Kidney (tissue), 14 donors: ENCODE measurements around the gene NPTX1. TPM values are rescaled to one million over a fixed set of nuclear protein-coding genes. Genes with fewer than 3 reads are reported as not detected.

Experiments
- DNase-seq, 5 donors: peaks; one replicate each; pipeline ENCODE4 v3.0.0-alpha.2; 2013 to 2020
- FAIRE-seq: peaks from 2 replicates; lab custom pipeline; 2012; peaks lifted over from hg19 to GRCh38; lab: Jason Lieb, UNC
- H3K27ac ChIP-seq, 2 donors: one replicate each; pipeline ENCODE4 v1.7.0; 2013; ENCODE audit warnings: low read depth in 2 of 2, low read length in 2 of 2, inconsistent platforms in 1 of 2
- H3K27me3 ChIP-seq: one replicate; pipeline ENCODE4 v1.7.1; 2013; ENCODE audit warnings: low read length, inconsistent platforms; ENCODE audit not compliant: control insufficient read depth, insufficient read depth
- H3K36me3 ChIP-seq, 3 donors: one replicate each; pipeline versions ENCODE4 v1.7.0 to v1.7.1; 2013; ENCODE audit warnings: low read length in 3 of 3, control low read depth in 1 of 3, inconsistent platforms in 1 of 3; ENCODE audit not compliant: insufficient read depth in 3 of 3, control insufficient read depth in 2 of 3
- H3K4me1 ChIP-seq, 3 donors: one replicate each; pipeline versions ENCODE4 v1.7.0 to v1.7.1; 2013; ENCODE audit warnings: low read length in 3 of 3, inconsistent platforms in 1 of 3, low read depth in 1 of 3; ENCODE audit not compliant: control insufficient read depth in 2 of 3, insufficient read depth in 2 of 3
- H3K4me3 ChIP-seq, 3 donors: one replicate each; pipeline versions ENCODE4 v1.7.0 to v1.8.1; 2013; ENCODE audit warnings: low read length in 3 of 3, control low read depth in 1 of 3, inconsistent platforms in 1 of 3
- H3K9ac ChIP-seq, 3 donors: one replicate each; pipeline versions ENCODE4 v1.7.0 to v1.7.1; 2013; ENCODE audit warnings: low read length in 3 of 3, control low read depth in 1 of 3, inconsistent platforms in 1 of 3
- H3K9me3 ChIP-seq, 3 donors: one replicate each; pipeline versions ENCODE4 v1.7.0 to v1.7.1; 2013; ENCODE audit warnings: low read length in 3 of 3, control low read depth in 1 of 3, inconsistent platforms in 1 of 3; ENCODE audit not compliant: control insufficient read depth in 2 of 3, insufficient read depth in 1 of 3
- CTCF ChIP-seq: IDR thresholded peaks from 3 replicates; pipeline ENCODE4 v1.5.1; 2012; ENCODE audit warnings: mild to moderate bottlenecking, moderate library complexity, borderline replicate concordance; ENCODE audit not compliant: insufficient read depth; ENCODE audit errors: extremely low read depth
- intact Hi-C: fragments of 100-400 bp; cut with DNase I; formaldehyde crosslinking; loops from one replicate; pipeline ENCODE4 v1.11.1; 2022
- polyA plus RNA-seq: library from polyadenylated mRNA; stranded (reverse); fragments of 350-450 nt; fragmentation: Illumina TruSeq; extraction: RNeasy Lipid Tissue Mini Kit (QIAGEN cat#74804); gene quantifications from one replicate; pipeline ENCODE4 v1.2.3, GENCODE V29; 2014; ENCODE audit warnings: low read depth, low replicate concordance; ENCODE audit not compliant: insufficient read depth
- total RNA-seq: library from RNA; stranded (reverse); fragmentation: NEBNext Ultra II Directional; extraction: Animal tissue kit (Norgen Biotek cat#: 25700); gene quantifications from one replicate; pipeline ENCODE4 v1.2.1, GENCODE V29; 2021
- donor health status: control.
- donor health status: control.
- donor health status: control.
- donor health status: control.
- donor health status: control.
- donor health status: DM: yes; HTN: yes; CAD: no.
- donor health status: Normal renal cell carcinoma (clear cell type).

The NPTX1 gene
- total and polyA plus RNA-seq, 2 donors from 2014 or later: 0.31 to 0.39 TPM

- FAIRE-seq: no peak
- TF ChIP-seq CTCF: no peak
- H3K4me1 ChIP-seq: peaks cover 0 to 11% (median 0%) of the 10 kb centered on the region in 3 donors
- DNase-seq: no peak
- H3K9me3 ChIP-seq: no peaks in the 10 kb centered on the region
- no peaks in the 10 kb centered on the region for H3K36me3 ChIP-seq
- H3K27ac ChIP-seq: no peak overlapping the region
- no peak overlapping the region for H3K9ac ChIP-seq
- no peaks in the 10 kb centered on the region for H3K27me3 ChIP-seq
- H3K4me3 ChIP-seq: no peak overlapping the region
- intact Hi-C loops: no loop called here
Measured at GRCh38 chr17:80458016-80458415, 18.4 kb downstream of the NPTX1 start.

- Histone ChIP-seq H3K9ac (no peak overlapping the region), H3K27me3 (no peaks in the 10 kb centered on the region), H3K36me3 (no peaks in the 10 kb centered on the region), H3K4me3 (no peak overlapping the region), H3K27ac (no peak overlapping the region), H3K9me3 (no peaks in the 10 kb centered on the region), H3K4me1 (peaks cover 0 to 11% (median 0%) of the 10 kb centered on the region in 3 donors)
- FAIRE-seq (no peak), DNase-seq (no peak)
- intact Hi-C loops: no loop called here
- no peak for TF ChIP-seq CTCF
Measured at GRCh38 chr17:80457236-80457856, 19.1 kb downstream of the NPTX1 start.

- DNase-seq (no peak), FAIRE-seq (no peak)
- H3K36me3 ChIP-seq: no peaks in the 10 kb centered on the region
- intact Hi-C loops: no loop called here
- H3K4me3 ChIP-seq: no peak overlapping the region
- TF ChIP-seq CTCF: no peak
- H3K27me3 ChIP-seq: no peaks in the 10 kb centered on the region
- H3K27ac ChIP-seq: no peak overlapping the region
- peaks cover 0 to 11% (median 0%) of the 10 kb centered on the region in 3 donors for H3K4me1 ChIP-seq
- no peak overlapping the region for H3K9ac ChIP-seq
- H3K9me3 ChIP-seq: no peaks in the 10 kb centered on the region
Measured at GRCh38 chr17:80456465-80457235, 19.8 kb downstream of the NPTX1 start.
